HepG2 (cell line): ENCODE measurements around the gene LYRM4. TPM values are rescaled to one million over a fixed set of nuclear protein-coding genes. Genes with fewer than 3 reads are reported as not detected.

Experiments
- ARID5B ChIP-seq: IDR thresholded peaks from 2 replicates; pipeline ENCODE4 v1.4.0; 2020; ENCODE audit warnings: mild to moderate bottlenecking, missing genetic modification reagents
- DPF2 ChIP-seq: sonication (generic); formaldehyde crosslinking; IDR thresholded peaks from 2 replicates; pipeline ENCODE4 v1.4.0; 2020; ENCODE audit warnings: mild to moderate bottlenecking, low read depth, missing genetic modification reagents, borderline replicate concordance
- ETS1 ChIP-seq: sonication (generic); formaldehyde crosslinking; IDR thresholded peaks from 2 replicates; pipeline ENCODE4 v1.4.0; 2020; ENCODE audit warnings: missing genetic modification reagents
- MYC ChIP-seq: sonication (generic); formaldehyde crosslinking; IDR thresholded peaks from 2 replicates; pipeline ENCODE4 v1.9.0; 2021; ENCODE audit warnings: missing genetic modification reagents, borderline replicate concordance
- PHF21A ChIP-seq: sonication (generic); formaldehyde crosslinking; IDR thresholded peaks from 2 replicates; pipeline ENCODE4 v1.5.0; 2020; ENCODE audit warnings: mild to moderate bottlenecking, missing genetic modification reagents
- PITX1 ChIP-seq: sonication (generic); formaldehyde crosslinking; IDR thresholded peaks from 2 replicates; pipeline ENCODE4 v1.5.1; 2020; ENCODE audit warnings: mild to moderate bottlenecking, missing genetic modification reagents
- RFX5 ChIP-seq: IDR thresholded peaks from 2 replicates; pipeline ENCODE4 v1.6.1; 2011; ENCODE audit warnings: low read depth, low read length, improper control_type of control experiment
- RXRA ChIP-seq: sonication (generic); formaldehyde crosslinking; IDR thresholded peaks from 2 replicates; pipeline ENCODE4 v1.5.1; 2020; ENCODE audit warnings: missing genetic modification reagents
- SALL1 ChIP-seq: sonication (generic); formaldehyde crosslinking; IDR thresholded peaks from 2 replicates; pipeline ENCODE4 v1.8.0; 2022; ENCODE audit warnings: mild to moderate bottlenecking, missing genetic modification reagents
- SAP130 ChIP-seq: IDR thresholded peaks from 2 replicates; pipeline ENCODE4 v1.6.1; 2016; ENCODE audit warnings: low read depth
- ZBTB21 ChIP-seq: sonication (generic); formaldehyde crosslinking; IDR thresholded peaks from 2 replicates; pipeline ENCODE4 v1.4.0; 2020; ENCODE audit warnings: missing genetic modification reagents
- ZBTB49 ChIP-seq: sonication (generic); formaldehyde crosslinking; IDR thresholded peaks from 2 replicates; pipeline ENCODE4 v1.4.0; 2020; ENCODE audit warnings: missing genetic modification reagents, borderline replicate concordance
- ZBTB7B ChIP-seq: sonication (generic); formaldehyde crosslinking; IDR thresholded peaks from 2 replicates; pipeline ENCODE4 v1.4.0; 2020; ENCODE audit warnings: missing genetic modification reagents
- ZMYM2 ChIP-seq: sonication (generic); formaldehyde crosslinking; IDR thresholded peaks from 2 replicates; pipeline ENCODE4 v1.8.0; 2022; ENCODE audit warnings: mild to moderate bottlenecking, missing genetic modification reagents
- ZNF441 ChIP-seq: sonication (generic); formaldehyde crosslinking; IDR thresholded peaks from 2 replicates; pipeline ENCODE4 v1.7.0; 2021; ENCODE audit warnings: missing genetic modification reagents, borderline replicate concordance
- ZNF451 ChIP-seq: sonication (generic); formaldehyde crosslinking; IDR thresholded peaks from 2 replicates; pipeline ENCODE4 v1.5.0; 2020; ENCODE audit warnings: mild to moderate bottlenecking, missing genetic modification reagents
- ZNF598 ChIP-seq: sonication (generic); formaldehyde crosslinking; IDR thresholded peaks from 2 replicates; pipeline ENCODE4 v1.5.1; 2020; ENCODE audit warnings: mild to moderate bottlenecking, missing genetic modification reagents, borderline replicate concordance
- ZNF629 ChIP-seq: sonication (generic); formaldehyde crosslinking; conservative IDR thresholded peaks from 2 replicates; pipeline ENCODE4 v1.5.0; 2020; ENCODE audit warnings: missing genetic modification reagents
- ZNF883 ChIP-seq: sonication (generic); formaldehyde crosslinking; IDR thresholded peaks from 2 replicates; pipeline ENCODE4 v1.5.1; 2020; ENCODE audit warnings: mild to moderate bottlenecking, missing genetic modification reagents; ENCODE audit errors: not compliant biosample characterization
- ZSCAN5A ChIP-seq: sonication (generic); formaldehyde crosslinking; IDR thresholded peaks from 2 replicates; pipeline ENCODE4 v1.8.0; 2022; ENCODE audit warnings: mild to moderate bottlenecking, missing genetic modification reagents, borderline replicate concordance
- polyA plus RNA-seq, 8 experiments: library from polyadenylated mRNA; depleted of rRNA in 3 of 8; stranded (reverse) in 7 of 8; unstranded in 1 of 8; fragments of >200 nt; fragmentation: Illumina TruSeq in 4 of 8; extraction: Trizol in 4 of 8; gene quantifications; 2 replicates each; pipeline versions ENCODE4 v1.2.1 to v1.2.3, GENCODE V29; 2011 to 2016; ENCODE audit warnings: low read depth in 4 of 8, missing spikeins in 1 of 8, mixed read lengths in 1 of 8; ENCODE audit not compliant: insufficient read depth in 1 of 8
- total RNA-seq, 5 experiments: library from RNA; depleted of rRNA; stranded (reverse); fragments of >200 nt; fragmentation: Illumina TruSeq; extraction: Trizol; gene quantifications; 2 replicates each; pipeline ENCODE4 v1.2.3, GENCODE V29; 2016; ENCODE audit warnings: low read depth in 1 of 5

The LYRM4 gene
- total and polyA plus RNA-seq, 2 of the 13 experiments (the other 11 are each of a cell fraction or from before 2014, with no cell fraction given): 64.6 to 67.5 TPM

DNA sequence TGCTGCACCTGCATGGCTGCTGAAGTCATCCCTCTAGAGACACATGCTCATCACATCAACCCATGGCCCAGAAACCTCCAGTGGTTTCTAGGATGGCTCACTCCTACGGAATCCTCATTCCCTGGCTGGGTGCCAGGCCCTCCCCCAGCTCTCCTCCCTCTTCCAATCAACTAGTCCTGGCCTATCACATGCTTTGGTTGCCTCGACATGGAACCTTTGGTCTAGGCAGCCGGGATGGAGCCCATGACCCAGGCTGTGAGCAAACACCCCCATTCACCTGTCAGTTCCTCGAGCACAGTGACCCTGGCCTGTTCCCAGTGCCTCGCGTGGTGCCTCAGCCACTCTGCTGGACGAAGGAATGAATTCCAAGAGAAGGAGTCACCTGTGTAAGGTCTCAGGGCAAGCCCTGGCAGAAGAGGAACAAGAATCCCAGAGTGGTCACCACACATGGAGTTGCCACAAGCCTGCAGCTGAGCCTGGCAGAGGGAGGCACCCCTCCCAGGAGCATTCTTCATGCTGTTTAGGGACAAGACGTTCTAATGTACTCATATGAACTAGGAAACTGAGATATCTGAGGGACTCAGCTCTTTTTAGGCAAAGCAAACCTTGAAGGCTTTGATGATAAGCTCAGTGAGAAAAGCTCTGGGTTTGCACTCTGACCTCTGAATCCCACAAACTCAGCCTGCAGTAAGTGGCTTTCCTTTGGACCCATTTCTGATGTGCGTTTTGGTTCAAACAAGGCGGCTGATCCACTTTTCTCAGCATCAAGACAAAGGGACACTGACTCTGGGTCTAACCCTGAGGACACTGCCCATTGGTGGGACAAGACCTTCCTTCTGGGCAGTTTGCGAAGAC, 135.4 kb downstream of the LYRM4 start (continued):
- TF ChIP-seq ZNF629 (peak; percentile 70; the same call in 1 of the 2 replicates), RFX5 (no peak), ARID5B (CRISPR knock-in tag) (0 out of 2 replicates have a peak, but pooled peaks have one; percentile 25), DPF2 (CRISPR knock-in tag) (0 out of 2 replicates have a peak, but pooled peaks have one; percentile 50), ZBTB49 (CRISPR knock-in tag) (no peak), SALL1 (CRISPR knock-in tag) (peak; percentile 82; the same call in 1 of the 2 replicates), PITX1 (0 out of 2 replicates have a peak, but pooled peaks have one; percentile 14), ETS1 (CRISPR knock-in tag) (no peak), ZNF451 (CRISPR knock-in tag) (no peak), ZSCAN5A (CRISPR knock-in tag) (no peak), ZNF441 (CRISPR knock-in tag) (no peak; the same call in 1 of the 2 replicates), ZNF883 (peak; percentile 31), ZBTB7B (CRISPR knock-in tag) (peak; percentile 37; the same call in 1 of the 2 replicates), ZMYM2 (0 out of 2 replicates have a peak, but pooled peaks have one; percentile 30), PHF21A (peak; percentile 63; the same call in 1 of the 2 replicates), ZBTB21 (CRISPR knock-in tag) (no peak), ZNF598 (CRISPR knock-in tag) (peak; percentile 35; the same call in 1 of the 2 replicates), RXRA (CRISPR knock-in tag) (peak; percentile 41; the same call in 1 of the 2 replicates), MYC (CRISPR knock-in tag) (peak; percentile 59; the same call in 1 of the 2 replicates), SAP130 (CRISPR knock-in tag) (peak; percentile 49)
